ENCODE measurements around the gene ABCC6. TPM values are rescaled to one million over a fixed set of nuclear protein-coding genes. Genes with fewer than 3 reads are reported as not detected.
A peak's percentile ranks its signal among the peaks of the same experiment; 100 is the strongest.

The ABCC6 gene
- total and polyA plus RNA-seq, 2 of the 13 experiments (the other 11 are each of a cell fraction or from before 2014, with no cell fraction given): 82.4 to 105 TPM

DNA sequence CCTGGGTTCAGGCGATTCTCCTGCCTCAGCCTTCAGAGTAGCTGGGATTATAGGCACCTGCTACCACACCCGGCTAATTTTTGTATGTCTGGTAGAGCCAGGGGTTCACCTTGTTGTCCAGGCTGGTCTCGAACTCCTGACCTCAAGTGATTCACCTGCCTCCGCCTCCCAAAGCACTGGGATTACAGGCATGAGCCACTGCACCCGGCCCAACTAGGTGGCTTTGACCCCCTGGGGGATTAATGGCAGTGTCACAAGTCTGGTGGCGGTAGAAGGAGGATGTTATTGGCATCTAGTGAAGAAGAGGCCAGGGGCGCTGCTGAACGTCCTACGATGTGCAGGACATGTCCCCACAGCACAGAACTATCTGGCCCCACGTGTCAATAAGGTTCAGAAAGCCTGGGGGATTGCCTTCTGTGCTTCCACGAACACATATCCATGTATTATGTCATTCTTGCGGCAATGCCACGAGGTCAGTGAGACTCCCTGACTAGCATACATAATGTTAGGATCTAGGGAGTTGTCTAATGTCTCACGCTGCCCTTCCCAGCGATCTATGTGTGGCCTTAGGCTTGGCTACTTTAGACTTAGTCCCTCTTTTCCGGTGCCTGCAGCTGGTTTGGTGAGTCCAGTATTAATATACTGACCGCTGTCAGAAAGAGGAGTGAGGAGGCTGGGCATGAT is 75.8 kb downstream of the ABCC6 start:
- POLR2A ChIA-PET: no interaction called here
- no peak overlapping the region for H3K27ac ChIP-seq (ENCODE audit: extremely low read length, insufficient read depth, low read length)
- in situ Hi-C loops (cut with HindIII; ENCODE audit: extremely low pct_ligation_motif_present, low pct_unique_long_range_greater_than_20kb): no loop called here
- H3K4me3 ChIP-seq (replicated peaks in 1 of 3; ENCODE audit: insufficient read depth in 1 of 3, low read depth in 2 of 3, low read length in 3 of 3): no peak overlapping the region
- FAIRE-seq (no peak), ATAC-seq (peak; percentile 2), DNase-seq (ENCODE audit: low spot score) (peak; percentile 35)
- H3K36me3 ChIP-seq (replicated peaks in 1 of 2; ENCODE audit: control insufficient read depth in 1 of 2, insufficient read depth in 2 of 2, low read length in 2 of 2): peaks cover 16 to 19% of the 10 kb centered on the region in 2 experiments; a peak in 4 of 5 replicates
- WGBS (ENCODE audit: low lambda C conversion rate): 45% methylated on average over 17 of the region's 17 CpGs
- peaks cover 49% of the 10 kb centered on the region for H3K4me1 ChIP-seq (ENCODE audit: insufficient read depth, low read length)
- H2AFZ ChIP-seq (ENCODE audit: low read length): no peak overlapping the region
- BruUV-seq (replicated peaks): no TSS peak
- H3K9me3 ChIP-seq (ENCODE audit: low read length): no peaks in the 10 kb centered on the region
- no peaks in the 10 kb centered on the region for H4K20me1 ChIP-seq (ENCODE audit: insufficient read depth, low read length)
- H3K27me3 ChIP-seq (ENCODE audit: control insufficient read depth in 1 of 2, insufficient read depth in 2 of 2, low read length in 2 of 2): no peaks in the 10 kb centered on the region
- intact Hi-C loops (cut with micrococcal nuclease; ENCODE audit: unreplicated experiment): no loop called here
- no peak overlapping the region for H3K9ac ChIP-seq (ENCODE audit: insufficient read depth, low read depth, low read length)
- H3K79me2 ChIP-seq (ENCODE audit: insufficient read depth, low read length): no peaks in the 10 kb centered on the region
- H3K4me2 ChIP-seq (ENCODE audit: low read depth, low read length): no peak overlapping the region
- CTCF ChIA-PET (ENCODE audit: low intra/inter-chr PET ratio, low total read pairs): no interaction called here
- 0 out of 2 replicates have a peak, but pooled peaks have one; percentile 24 for TF ChIP-seq ZNF251 (CRISPR knock-in tag; IDR thresholded peaks at IDR 0.05)
- TF ChIP-seq MYC (CRISPR knock-in tag; IDR thresholded peaks at IDR 0.05; ENCODE audit: borderline replicate concordance): 0 out of 2 replicates have a peak, but pooled peaks have one; percentile 25
- peak; percentile 42 for TF ChIP-seq PHF5A (CRISPR knock-in tag; IDR thresholded peaks at IDR 0.05; ENCODE audit: low read depth, unreplicated experiment)
- TF ChIP-seq, protein P1, sequence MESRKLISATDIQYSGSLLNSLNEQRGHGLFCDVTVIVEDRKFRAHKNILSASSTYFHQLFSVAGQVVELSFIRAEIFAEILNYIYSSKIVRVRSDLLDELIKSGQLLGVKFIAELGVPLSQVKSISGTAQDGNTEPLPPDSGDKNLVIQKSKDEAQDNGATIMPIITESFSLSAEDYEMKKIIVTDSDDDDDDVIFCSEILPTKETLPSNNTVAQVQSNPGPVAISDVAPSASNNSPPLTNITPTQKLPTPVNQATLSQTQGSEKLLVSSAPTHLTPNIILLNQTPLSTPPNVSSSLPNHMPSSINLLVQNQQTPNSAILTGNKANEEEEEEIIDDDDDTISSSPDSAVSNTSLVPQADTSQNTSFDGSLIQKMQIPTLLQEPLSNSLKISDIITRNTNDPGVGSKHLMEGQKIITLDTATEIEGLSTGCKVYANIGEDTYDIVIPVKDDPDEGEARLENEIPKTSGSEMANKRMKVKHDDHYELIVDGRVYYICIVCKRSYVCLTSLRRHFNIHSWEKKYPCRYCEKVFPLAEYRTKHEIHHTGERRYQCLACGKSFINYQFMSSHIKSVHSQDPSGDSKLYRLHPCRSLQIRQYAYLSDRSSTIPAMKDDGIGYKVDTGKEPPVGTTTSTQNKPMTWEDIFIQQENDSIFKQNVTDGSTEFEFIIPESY (CRISPR knock-in tag; IDR thresholded peaks at IDR 0.05): peak; percentile 61; the same call in 1 of the 2 replicates
- TF ChIP-seq ZNF563 (CRISPR knock-in tag; IDR thresholded peaks at IDR 0.05): 0 out of 2 replicates have a peak, but pooled peaks have one; percentile 36
- peak; percentile 83 for TF ChIP-seq CHCHD3 (CRISPR knock-in tag; IDR thresholded peaks at IDR 0.05)
- TF ChIP-seq, protein P2, sequence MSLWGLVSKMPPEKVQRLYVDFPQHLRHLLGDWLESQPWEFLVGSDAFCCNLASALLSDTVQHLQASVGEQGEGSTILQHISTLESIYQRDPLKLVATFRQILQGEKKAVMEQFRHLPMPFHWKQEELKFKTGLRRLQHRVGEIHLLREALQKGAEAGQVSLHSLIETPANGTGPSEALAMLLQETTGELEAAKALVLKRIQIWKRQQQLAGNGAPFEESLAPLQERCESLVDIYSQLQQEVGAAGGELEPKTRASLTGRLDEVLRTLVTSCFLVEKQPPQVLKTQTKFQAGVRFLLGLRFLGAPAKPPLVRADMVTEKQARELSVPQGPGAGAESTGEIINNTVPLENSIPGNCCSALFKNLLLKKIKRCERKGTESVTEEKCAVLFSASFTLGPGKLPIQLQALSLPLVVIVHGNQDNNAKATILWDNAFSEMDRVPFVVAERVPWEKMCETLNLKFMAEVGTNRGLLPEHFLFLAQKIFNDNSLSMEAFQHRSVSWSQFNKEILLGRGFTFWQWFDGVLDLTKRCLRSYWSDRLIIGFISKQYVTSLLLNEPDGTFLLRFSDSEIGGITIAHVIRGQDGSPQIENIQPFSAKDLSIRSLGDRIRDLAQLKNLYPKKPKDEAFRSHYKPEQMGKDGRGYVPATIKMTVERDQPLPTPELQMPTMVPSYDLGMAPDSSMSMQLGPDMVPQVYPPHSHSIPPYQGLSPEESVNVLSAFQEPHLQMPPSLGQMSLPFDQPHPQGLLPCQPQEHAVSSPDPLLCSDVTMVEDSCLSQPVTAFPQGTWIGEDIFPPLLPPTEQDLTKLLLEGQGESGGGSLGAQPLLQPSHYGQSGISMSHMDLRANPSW (CRISPR knock-in tag; IDR thresholded peaks at IDR 0.05; ENCODE audit: borderline replicate concordance): 0 out of 2 replicates have a peak, but pooled peaks have one; percentile 39
- TF ChIP-seq, protein P3, sequence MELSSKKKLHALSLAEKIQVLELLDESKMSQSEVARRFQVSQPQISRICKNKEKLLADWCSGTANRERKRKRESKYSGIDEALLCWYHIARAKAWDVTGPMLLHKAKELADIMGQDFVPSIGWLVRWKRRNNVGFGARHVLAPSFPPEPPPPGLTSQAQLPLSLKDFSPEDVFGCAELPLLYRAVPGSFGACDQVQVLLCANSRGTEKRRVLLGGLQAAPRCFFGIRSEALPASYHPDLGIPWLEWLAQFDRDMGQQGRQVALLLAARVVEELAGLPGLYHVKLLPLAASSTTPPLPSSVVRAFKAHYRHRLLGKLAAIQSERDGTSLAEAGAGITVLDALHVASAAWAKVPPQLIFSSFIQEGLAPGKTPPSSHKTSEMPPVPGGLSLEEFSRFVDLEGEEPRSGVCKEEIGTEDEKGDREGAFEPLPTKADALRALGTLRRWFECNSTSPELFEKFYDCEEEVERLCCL (CRISPR knock-in tag; IDR thresholded peaks at IDR 0.05; ENCODE audit: borderline replicate concordance): 0 out of 2 replicates have a peak, but pooled peaks have one; percentile 63
- TF ChIP-seq NFIC (IDR thresholded peaks at IDR 0.05; ENCODE audit: low read length): peak; percentile 47; the same call in 1 of the 2 replicates
- TF ChIP-seq RAD51 (IDR thresholded peaks at IDR 0.05; ENCODE audit: borderline replicate concordance): no peak
- TF ChIP-seq MED8 (CRISPR knock-in tag; IDR thresholded peaks at IDR 0.05; ENCODE audit: insufficient replicate concordance): no peak
- 0 out of 2 replicates have a peak, but pooled peaks have one; percentile 13 for TF ChIP-seq ZFP90 (CRISPR knock-in tag; IDR thresholded peaks at IDR 0.05; ENCODE audit: borderline replicate concordance)
- TF ChIP-seq, protein P4, sequence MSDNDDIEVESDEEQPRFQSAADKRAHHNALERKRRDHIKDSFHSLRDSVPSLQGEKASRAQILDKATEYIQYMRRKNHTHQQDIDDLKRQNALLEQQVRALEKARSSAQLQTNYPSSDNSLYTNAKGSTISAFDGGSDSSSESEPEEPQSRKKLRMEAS (IDR thresholded peaks at IDR 0.05): 0 out of 2 replicates have a peak, but pooled peaks have one; percentile 32
- no peak for TF ChIP-seq RXRB (CRISPR knock-in tag; IDR thresholded peaks at IDR 0.05; ENCODE audit: borderline replicate concordance)
- no peak; the same call in 1 of the 2 replicates for TF ChIP-seq ZNF333 (CRISPR knock-in tag; IDR thresholded peaks at IDR 0.05; ENCODE audit: borderline replicate concordance)
- TF ChIP-seq ZFX (CRISPR knock-in tag; IDR thresholded peaks at IDR 0.05; ENCODE audit: low read depth): 0 out of 2 replicates have a peak, but pooled peaks have one; percentile 19
- no peak for TF ChIP-seq MBNL3 (CRISPR knock-in tag; conservative IDR thresholded peaks at IDR 0.05)

Measured in HepG2 (cell line).